Hepatocyte (in vitro differentiated cells): ENCODE data around the gene CERS3. TPM values are rescaled to one million over a fixed set of nuclear protein-coding genes. Genes with fewer than 3 reads are reported as not detected.
"Not testable (repeated sequence)": the region's sequence is repeated elsewhere in the genome, so short reads cannot be mapped to it uniquely, and the experiment has no call there.

ENCODE experiments used
- DNase-seq: peaks from one replicate; pipeline ENCODE4 v3.0.0-alpha.2; 2016; ENCODE audit warnings: low spot score
- H2AFZ ChIP-seq: fragments of 200-600 bp; sonication (generic); 2 replicates; pipeline ENCODE4 v1.6.0; 2016; ENCODE audit warnings: antibody characterized with exemption, mild to moderate bottlenecking
- H3K27ac ChIP-seq: fragments of 200-600 bp; sonication (generic); 2 replicates; pipeline ENCODE4 v1.5.1; 2016; ENCODE audit warnings: mild to moderate bottlenecking
- H3K27me3 ChIP-seq: fragments of 200-600 bp; sonication (generic); 2 replicates; pipeline ENCODE4 v1.6.1; 2016
- H3K36me3 ChIP-seq: fragments of 200-600 bp; sonication (generic); replicated peaks from 2 replicates; pipeline ENCODE4 v1.5.1; 2016; ENCODE audit warnings: low read depth; ENCODE audit not compliant: insufficient read depth
- H3K4me1 ChIP-seq: fragments of 200-600 bp; sonication (generic); 2 replicates; pipeline ENCODE4 v1.5.1; 2016; ENCODE audit warnings: mild to moderate bottlenecking, moderate library complexity; ENCODE audit not compliant: insufficient read depth
- H3K4me2 ChIP-seq: fragments of 200-600 bp; sonication (generic); 2 replicates; pipeline ENCODE4 v1.6.0; 2016
- H3K4me3 ChIP-seq: fragments of 200-600 bp; sonication (generic); 2 replicates; pipeline ENCODE4 v1.5.1; 2016; ENCODE audit warnings: mild to moderate bottlenecking
- H3K79me2 ChIP-seq: fragments of 200-600 bp; sonication (generic); 2 replicates; pipeline ENCODE4 v1.6.0; 2017; ENCODE audit warnings: mild to moderate bottlenecking
- H3K9me2 ChIP-seq: fragments of 200-600 bp; sonication (generic); replicated peaks from 2 replicates; pipeline ENCODE4 v1.6.0; 2017; ENCODE audit warnings: mild to moderate bottlenecking; ENCODE audit not compliant: insufficient read depth
- H3K9me3 ChIP-seq: fragments of 200-600 bp; sonication (generic); 2 replicates; pipeline ENCODE4 v1.5.1; 2016; ENCODE audit warnings: low read depth, mild to moderate bottlenecking
- H4K20me1 ChIP-seq: fragments of 200-600 bp; sonication (generic); 2 replicates; pipeline ENCODE4 v1.6.0; 2016; ENCODE audit warnings: mild to moderate bottlenecking; ENCODE audit not compliant: insufficient read depth, poor library complexity, severe bottlenecking
- CTCF ChIP-seq: fragments of 200-600 bp; sonication (generic); IDR thresholded peaks from 2 replicates; pipeline ENCODE4 v1.5.1; 2016; ENCODE audit warnings: antibody characterized with exemption, mild to moderate bottlenecking; ENCODE audit not compliant: poor library complexity
- EZH2 ChIP-seq: fragments of 200-600 bp; sonication (generic); IDR thresholded peaks from 2 replicates; pipeline ENCODE4 v1.6.1; 2016; ENCODE audit warnings: antibody characterized with exemption, mild to moderate bottlenecking, borderline replicate concordance
- EZH2phosphoT487 ChIP-seq: fragments of 200-600 bp; sonication (generic); IDR thresholded peaks from one replicate; pipeline ENCODE4 v1.6.1; 2018; ENCODE audit warnings: antibody characterized with exemption, mild to moderate bottlenecking, low read depth, moderate library complexity; ENCODE audit not compliant: unreplicated experiment, severe bottlenecking
- WGBS: methylation state at CpG from one replicate; pipeline ENCODE4 v1.1.6; 2016; ENCODE audit warnings: low lambda C conversion rate; ENCODE audit errors: missing lambda C conversion rate; 5-methylcytosine and 5-hydroxymethylcytosine counted together
- polyA plus RNA-seq: library from polyadenylated mRNA; unstranded; fragments of >200 nt; fragmentation: Nextera tagmentation; extraction: Ambion mirVana; gene quantifications from 2 replicates; pipeline ENCODE4 v1.2.1, GENCODE V29; 2016
- total RNA-seq: library from RNA; depleted of rRNA; stranded (reverse); fragments of >200 nt; gene quantifications from 2 replicates; pipeline ENCODE4 v1.2.3, GENCODE V29; 2014

CERS3 gene
- total and polyA plus RNA-seq, 2 experiments from 2014 or later: 0.53 TPM; not detected in 1

GRCh38 chr15:100461049-100461448, 67.7 kb downstream of the CERS3 start:
- Histone ChIP-seq H3K27ac (no peak overlapping the region), H4K20me1 (no peaks in the 10 kb centered on the region), H3K4me1 (peaks cover 4% of the 10 kb centered on the region), H3K9me2 (no peaks in the 10 kb centered on the region), H2AFZ (no peak overlapping the region), H3K4me3 (no peak overlapping the region), H3K27me3 (no peaks in the 10 kb centered on the region), H3K4me2 (no peak overlapping the region), H3K36me3 (no peaks in the 10 kb centered on the region), H3K79me2 (no peaks in the 10 kb centered on the region), H3K9me3 (peaks cover 4% of the 10 kb centered on the region)
- DNase-seq: no peak
- WGBS: 43% methylated on average over 2 of the region's 2 CpGs
- TF ChIP-seq CTCF: no peak
- TF ChIP-seq EZH2phosphoT487: no peak
- TF ChIP-seq EZH2: no peak

GRCh38 chr15:100457201-100457600, 71.5 kb downstream of the CERS3 start:
- Histone ChIP-seq H4K20me1 (no peaks in the 10 kb centered on the region), H2AFZ (no peak overlapping the region), H3K27me3 (no peaks in the 10 kb centered on the region), H3K9me3 (peaks cover 4% of the 10 kb centered on the region), H3K36me3 (no peaks in the 10 kb centered on the region), H3K9me2 (no peaks in the 10 kb centered on the region), H3K4me1 (no peaks in the 10 kb centered on the region), H3K79me2 (no peaks in the 10 kb centered on the region), H3K4me2 (no peak overlapping the region), H3K27ac (no peak overlapping the region), H3K4me3 (no peak overlapping the region)
- WGBS: 71% methylated on average over 1 of the region's 1 CpG
- DNase-seq: no peak
- TF ChIP-seq CTCF (no peak), EZH2phosphoT487 (no peak), EZH2 (no peak)

- H3K36me3 ChIP-seq: no peaks in the 10 kb centered on the region
- H4K20me1 ChIP-seq: no peaks in the 10 kb centered on the region
- no peak overlapping the region for H3K4me3 ChIP-seq
- H3K27me3 ChIP-seq: no peaks in the 10 kb centered on the region
- WGBS: 56% methylated on average over 2 of the region's 2 CpGs
- H3K9me2 ChIP-seq: no peaks in the 10 kb centered on the region
- TF ChIP-seq EZH2 (no peak), EZH2phosphoT487 (no peak), CTCF (no peak)
- H3K79me2 ChIP-seq: no peaks in the 10 kb centered on the region
- H3K4me1 ChIP-seq: no peaks in the 10 kb centered on the region
- H3K27ac ChIP-seq: no peak overlapping the region
- H3K9me3 ChIP-seq: peaks cover 7% of the 10 kb centered on the region
- no peak overlapping the region for H2AFZ ChIP-seq
- no peak for DNase-seq
- no peak overlapping the region for H3K4me2 ChIP-seq
Observed at GRCh38 chr15:100454148-100454547, 74.6 kb downstream of the CERS3 start.

GRCh38 chr15:100448481-100448880, 80.3 kb downstream of the CERS3 start:
- no peak overlapping the region for H3K4me2 ChIP-seq
- H3K4me1 ChIP-seq: no peaks in the 10 kb centered on the region
- DNase-seq: no peak
- H2AFZ ChIP-seq: no peak overlapping the region
- no peaks in the 10 kb centered on the region for H3K36me3 ChIP-seq
- WGBS: 75% methylated on average over 2 of the region's 2 CpGs
- H3K9me3 ChIP-seq: peaks cover 3% of the 10 kb centered on the region
- H3K9me2 ChIP-seq: no peaks in the 10 kb centered on the region
- no peaks in the 10 kb centered on the region for H3K79me2 ChIP-seq
- H3K27ac ChIP-seq: no peak overlapping the region
- H3K27me3 ChIP-seq: no peaks in the 10 kb centered on the region
- no peaks in the 10 kb centered on the region for H4K20me1 ChIP-seq
- H3K4me3 ChIP-seq: no peak overlapping the region
- no peak for TF ChIP-seq CTCF
- TF ChIP-seq EZH2phosphoT487: no peak
- no peak for TF ChIP-seq EZH2

- not testable (repeated sequence) for H3K4me1 ChIP-seq, H3K4me2 ChIP-seq, H3K4me3 ChIP-seq, H3K9me3 ChIP-seq, H3K27ac ChIP-seq, H4K20me1 ChIP-seq, DNase-seq, H3K9me2 ChIP-seq, H3K36me3 ChIP-seq, H3K27me3 ChIP-seq, H2AFZ ChIP-seq, H3K79me2 ChIP-seq
- 91% methylated on average over 11 of the region's 11 CpGs for WGBS
Observed at GRCh38 chr15:100441063-100441462, 87.7 kb downstream of the CERS3 start.
